Measurements from ENCODE around the gene LMTK3. TPM values are rescaled to one million over a fixed set of nuclear protein-coding genes. Genes with fewer than 3 reads are reported as not detected.

Gene LMTK3
- total and polyA plus RNA-seq, 2 of the 13 experiments (the other 11 are each of a cell fraction or from before 2014, with no cell fraction given) = 0.18 to 0.29 TPM

DNA sequence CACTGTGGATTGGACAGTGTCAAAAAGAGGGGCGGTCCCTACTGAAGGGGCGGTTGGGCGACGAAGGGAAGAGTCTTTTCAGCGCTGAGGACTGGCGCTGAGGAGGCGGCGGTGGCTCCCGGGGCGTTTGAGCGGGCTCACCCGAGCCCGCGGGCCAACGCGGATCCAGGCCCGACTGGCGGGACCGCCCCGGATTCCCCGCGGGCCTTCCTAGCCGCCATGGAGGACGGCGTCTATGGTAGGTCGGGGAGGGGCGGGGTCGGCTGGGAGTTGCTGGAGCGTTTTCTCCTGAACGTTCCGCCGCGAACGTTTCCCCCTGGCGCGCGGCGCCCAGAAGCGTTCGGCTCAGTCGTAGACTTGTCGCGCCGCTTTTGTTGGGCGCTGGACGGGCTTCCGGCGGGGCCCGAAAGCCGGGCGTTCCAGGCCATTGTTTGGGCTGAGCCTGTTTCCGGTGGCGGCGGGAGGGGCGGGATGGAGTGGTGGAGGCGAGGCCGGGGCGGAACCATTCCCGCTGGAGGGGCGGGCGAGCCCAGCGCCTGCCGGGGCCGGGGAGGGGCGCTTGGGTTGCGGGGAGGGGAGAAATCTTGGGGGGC is 42.2 kb downstream of the LMTK3 start, which contains the start of gene CYTH2 (continued):
- TF ChIP-seq, protein P1, sequence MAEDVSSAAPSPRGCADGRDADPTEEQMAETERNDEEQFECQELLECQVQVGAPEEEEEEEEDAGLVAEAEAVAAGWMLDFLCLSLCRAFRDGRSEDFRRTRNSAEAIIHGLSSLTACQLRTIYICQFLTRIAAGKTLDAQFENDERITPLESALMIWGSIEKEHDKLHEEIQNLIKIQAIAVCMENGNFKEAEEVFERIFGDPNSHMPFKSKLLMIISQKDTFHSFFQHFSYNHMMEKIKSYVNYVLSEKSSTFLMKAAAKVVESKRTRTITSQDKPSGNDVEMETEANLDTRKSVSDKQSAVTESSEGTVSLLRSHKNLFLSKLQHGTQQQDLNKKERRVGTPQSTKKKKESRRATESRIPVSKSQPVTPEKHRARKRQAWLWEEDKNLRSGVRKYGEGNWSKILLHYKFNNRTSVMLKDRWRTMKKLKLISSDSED (CRISPR knock-in tag; IDR thresholded peaks at IDR 0.05) = no peak
- TF ChIP-seq NR3C1 (CRISPR knock-in tag; IDR thresholded peaks at IDR 0.05) (no peak), TEAD3 (CRISPR knock-in tag; optimal IDR thresholded peaks at IDR 0.05; ENCODE audit: borderline replicate concordance) (no peak), SRF (IDR thresholded peaks at IDR 0.05; ENCODE audit: low read depth, low read length) (no peak), ZNF550 (CRISPR knock-in tag; IDR thresholded peaks at IDR 0.05; ENCODE audit: borderline replicate concordance) (no peak), ZNF878 (CRISPR knock-in tag; IDR thresholded peaks at IDR 0.05) (no peak), MXI1 (IDR thresholded peaks at IDR 0.05; ENCODE audit: borderline replicate concordance, low read depth, low read length) (no peak), MED1 (CRISPR knock-in tag; IDR thresholded peaks at IDR 0.05) (0 out of 2 replicates have a peak, but pooled peaks have one; percentile 23), TAF1 (CRISPR knock-in tag; IDR thresholded peaks at IDR 0.05) (peak; percentile 86), ZBTB42 (CRISPR knock-in tag; IDR thresholded peaks at IDR 0.05) (0 out of 2 replicates have a peak, but pooled peaks have one; percentile 83), KLF6 (CRISPR knock-in tag; IDR thresholded peaks at IDR 0.05) (0 out of 2 replicates have a peak, but pooled peaks have one; percentile 25), HMG20A (CRISPR knock-in tag; IDR thresholded peaks at IDR 0.05; ENCODE audit: borderline replicate concordance) (no peak), ZFYVE20 (CRISPR knock-in tag; IDR thresholded peaks at IDR 0.05; ENCODE audit: borderline replicate concordance, low read depth) (no peak)
- TF ChIP-seq, protein P2, sequence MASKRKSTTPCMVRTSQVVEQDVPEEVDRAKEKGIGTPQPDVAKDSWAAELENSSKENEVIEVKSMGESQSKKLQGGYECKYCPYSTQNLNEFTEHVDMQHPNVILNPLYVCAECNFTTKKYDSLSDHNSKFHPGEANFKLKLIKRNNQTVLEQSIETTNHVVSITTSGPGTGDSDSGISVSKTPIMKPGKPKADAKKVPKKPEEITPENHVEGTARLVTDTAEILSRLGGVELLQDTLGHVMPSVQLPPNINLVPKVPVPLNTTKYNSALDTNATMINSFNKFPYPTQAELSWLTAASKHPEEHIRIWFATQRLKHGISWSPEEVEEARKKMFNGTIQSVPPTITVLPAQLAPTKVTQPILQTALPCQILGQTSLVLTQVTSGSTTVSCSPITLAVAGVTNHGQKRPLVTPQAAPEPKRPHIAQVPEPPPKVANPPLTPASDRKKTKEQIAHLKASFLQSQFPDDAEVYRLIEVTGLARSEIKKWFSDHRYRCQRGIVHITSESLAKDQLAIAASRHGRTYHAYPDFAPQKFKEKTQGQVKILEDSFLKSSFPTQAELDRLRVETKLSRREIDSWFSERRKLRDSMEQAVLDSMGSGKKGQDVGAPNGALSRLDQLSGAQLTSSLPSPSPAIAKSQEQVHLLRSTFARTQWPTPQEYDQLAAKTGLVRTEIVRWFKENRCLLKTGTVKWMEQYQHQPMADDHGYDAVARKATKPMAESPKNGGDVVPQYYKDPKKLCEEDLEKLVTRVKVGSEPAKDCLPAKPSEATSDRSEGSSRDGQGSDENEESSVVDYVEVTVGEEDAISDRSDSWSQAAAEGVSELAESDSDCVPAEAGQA (IDR thresholded peaks at IDR 0.05; ENCODE audit: low read depth) = no peak
- TF ChIP-seq, protein P2 (CRISPR knock-in tag; IDR thresholded peaks at IDR 0.05; ENCODE audit: borderline replicate concordance) = 0 out of 2 replicates have a peak, but pooled peaks have one; percentile 63
- TF ChIP-seq, protein P3, sequence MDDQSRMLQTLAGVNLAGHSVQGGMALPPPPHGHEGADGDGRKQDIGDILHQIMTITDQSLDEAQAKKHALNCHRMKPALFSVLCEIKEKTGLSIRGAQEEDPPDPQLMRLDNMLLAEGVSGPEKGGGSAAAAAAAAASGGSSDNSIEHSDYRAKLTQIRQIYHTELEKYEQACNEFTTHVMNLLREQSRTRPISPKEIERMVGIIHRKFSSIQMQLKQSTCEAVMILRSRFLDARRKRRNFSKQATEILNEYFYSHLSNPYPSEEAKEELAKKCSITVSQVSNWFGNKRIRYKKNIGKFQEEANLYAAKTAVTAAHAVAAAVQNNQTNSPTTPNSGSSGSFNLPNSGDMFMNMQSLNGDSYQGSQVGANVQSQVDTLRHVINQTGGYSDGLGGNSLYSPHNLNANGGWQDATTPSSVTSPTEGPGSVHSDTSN (CRISPR knock-in tag; IDR thresholded peaks at IDR 0.05; ENCODE audit: borderline replicate concordance) = 0 out of 2 replicates have a peak, but pooled peaks have one; percentile 16
- TF ChIP-seq, protein P4, sequence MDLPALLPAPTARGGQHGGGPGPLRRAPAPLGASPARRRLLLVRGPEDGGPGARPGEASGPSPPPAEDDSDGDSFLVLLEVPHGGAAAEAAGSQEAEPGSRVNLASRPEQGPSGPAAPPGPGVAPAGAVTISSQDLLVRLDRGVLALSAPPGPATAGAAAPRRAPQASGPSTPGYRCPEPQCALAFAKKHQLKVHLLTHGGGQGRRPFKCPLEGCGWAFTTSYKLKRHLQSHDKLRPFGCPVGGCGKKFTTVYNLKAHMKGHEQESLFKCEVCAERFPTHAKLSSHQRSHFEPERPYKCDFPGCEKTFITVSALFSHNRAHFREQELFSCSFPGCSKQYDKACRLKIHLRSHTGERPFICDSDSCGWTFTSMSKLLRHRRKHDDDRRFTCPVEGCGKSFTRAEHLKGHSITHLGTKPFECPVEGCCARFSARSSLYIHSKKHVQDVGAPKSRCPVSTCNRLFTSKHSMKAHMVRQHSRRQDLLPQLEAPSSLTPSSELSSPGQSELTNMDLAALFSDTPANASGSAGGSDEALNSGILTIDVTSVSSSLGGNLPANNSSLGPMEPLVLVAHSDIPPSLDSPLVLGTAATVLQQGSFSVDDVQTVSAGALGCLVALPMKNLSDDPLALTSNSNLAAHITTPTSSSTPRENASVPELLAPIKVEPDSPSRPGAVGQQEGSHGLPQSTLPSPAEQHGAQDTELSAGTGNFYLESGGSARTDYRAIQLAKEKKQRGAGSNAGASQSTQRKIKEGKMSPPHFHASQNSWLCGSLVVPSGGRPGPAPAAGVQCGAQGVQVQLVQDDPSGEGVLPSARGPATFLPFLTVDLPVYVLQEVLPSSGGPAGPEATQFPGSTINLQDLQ (CRISPR knock-in tag; IDR thresholded peaks at IDR 0.05) = no peak

Data from HepG2 (cell line).